ENCODE results near the gene ZNF888.
"Not testable (repeated sequence)": the region's sequence is repeated elsewhere in the genome, so short reads cannot be mapped to it uniquely, and the experiment has no call there.

The ZNF888 gene

GRCh38 chr19:52948025-52948770 is 25.0 kb upstream of the ZNF888 start:
- H3K27me3 ChIP-seq (ENCODE audit: control insufficient read depth, low read length): no peaks in the 10 kb centered on the region
- peaks cover 44% of the 10 kb centered on the region for H3K36me3 ChIP-seq (ENCODE audit: control insufficient read depth, low read length)
- TF ChIP-seq CTCF (IDR thresholded peaks at IDR 0.05; ENCODE audit: low read depth, low read length, poor library complexity, severe bottlenecking) (no peak), EZH2phosphoT487 (IDR thresholded peaks at IDR 0.05; ENCODE audit: borderline replicate concordance, low read length) (no peak)
- H3F3A ChIP-seq (ENCODE audit: control insufficient read depth, insufficient read depth): 0 out of 2 replicates have a peak, but pooled peaks cover 4% of the 10 kb centered on the region
- H3K9me3 ChIP-seq (ENCODE audit: control insufficient read depth, insufficient read depth, low read length): peaks cover 32% of the 10 kb centered on the region; the same call in 1 of the 2 replicates
- H3K79me2 ChIP-seq (ENCODE audit: control insufficient read depth, low read length): no peaks in the 10 kb centered on the region
- H4K20me1 ChIP-seq (ENCODE audit: control insufficient read depth, insufficient read depth, low read depth, low read length): no peaks in the 10 kb centered on the region
- no peak overlapping the region for H3K4me3 ChIP-seq (ENCODE audit: low read length)
- H3K9me2 ChIP-seq (replicated peaks; ENCODE audit: control insufficient read depth, low read length): no peaks in the 10 kb centered on the region
- no peak overlapping the region for H3K4me2 ChIP-seq (ENCODE audit: low read length)
- H3K4me1 ChIP-seq (ENCODE audit: control insufficient read depth, low read length): no peaks in the 10 kb centered on the region
- H3K27ac ChIP-seq (ENCODE audit: low read depth, low read length): no peak overlapping the region

GRCh38 chr19:52946322-52947310 is 23.4 kb upstream of the ZNF888 start:
- Histone ChIP-seq H3K4me2 (ENCODE audit: low read length) (no peak overlapping the region), H3K27ac (ENCODE audit: low read depth, low read length) (no peak overlapping the region), H3K27me3 (ENCODE audit: control insufficient read depth, low read length) (no peaks in the 10 kb centered on the region), H3K4me3 (ENCODE audit: low read length) (no peak overlapping the region), H3K79me2 (ENCODE audit: control insufficient read depth, low read length) (peaks cover 7% of the 10 kb centered on the region), H3K9me3 (ENCODE audit: control insufficient read depth, insufficient read depth, low read length) (peaks cover 25% of the 10 kb centered on the region; the same call in 1 of the 2 replicates), H3K36me3 (ENCODE audit: control insufficient read depth, low read length) (peaks cover 29% of the 10 kb centered on the region), H3K4me1 (ENCODE audit: control insufficient read depth, low read length) (no peaks in the 10 kb centered on the region), H4K20me1 (ENCODE audit: control insufficient read depth, insufficient read depth, low read depth, low read length) (no peaks in the 10 kb centered on the region), H3K9me2 (replicated peaks; ENCODE audit: control insufficient read depth, low read length) (no peaks in the 10 kb centered on the region), H3F3A (ENCODE audit: control insufficient read depth, insufficient read depth) (0 out of 2 replicates have a peak, but pooled peaks cover 4% of the 10 kb centered on the region)
- TF ChIP-seq CTCF (IDR thresholded peaks at IDR 0.05; ENCODE audit: low read depth, low read length, poor library complexity, severe bottlenecking) (no peak), EZH2phosphoT487 (IDR thresholded peaks at IDR 0.05; ENCODE audit: borderline replicate concordance, low read length) (no peak)

- H3K36me3 ChIP-seq (ENCODE audit: control insufficient read depth, low read length): peaks cover 21% of the 10 kb centered on the region
- TF ChIP-seq CTCF (IDR thresholded peaks at IDR 0.05; ENCODE audit: low read depth, low read length, poor library complexity, severe bottlenecking): no peak
- no peak for TF ChIP-seq EZH2phosphoT487 (IDR thresholded peaks at IDR 0.05; ENCODE audit: borderline replicate concordance, low read length)
- no peak overlapping the region for H3K4me3 ChIP-seq (ENCODE audit: low read length)
- H3K79me2 ChIP-seq (ENCODE audit: control insufficient read depth, low read length): peaks cover 14% of the 10 kb centered on the region
- 0 out of 2 replicates have a peak, but pooled peaks cover 4% of the 10 kb centered on the region for H3F3A ChIP-seq (ENCODE audit: control insufficient read depth, insufficient read depth)
- H3K9me2 ChIP-seq (replicated peaks; ENCODE audit: control insufficient read depth, low read length): no peaks in the 10 kb centered on the region
- peaks cover 20% of the 10 kb centered on the region; the same call in 1 of the 2 replicates for H3K9me3 ChIP-seq (ENCODE audit: control insufficient read depth, insufficient read depth, low read length)
- no peak overlapping the region for H3K4me2 ChIP-seq (ENCODE audit: low read length)
- no peaks in the 10 kb centered on the region for H4K20me1 ChIP-seq (ENCODE audit: control insufficient read depth, insufficient read depth, low read depth, low read length)
- no peaks in the 10 kb centered on the region for H3K27me3 ChIP-seq (ENCODE audit: control insufficient read depth, low read length)
- H3K4me1 ChIP-seq (ENCODE audit: control insufficient read depth, low read length): peaks cover 4% of the 10 kb centered on the region
- H3K27ac ChIP-seq (ENCODE audit: low read depth, low read length): no peak overlapping the region
Observed at GRCh38 chr19:52945652-52946321, 22.6 kb upstream of the ZNF888 start.

- Histone ChIP-seq H3K79me2 (ENCODE audit: control insufficient read depth, low read length) (peaks cover 21% of the 10 kb centered on the region), H3K9me3 (ENCODE audit: control insufficient read depth, insufficient read depth, low read length) (peaks cover 11% of the 10 kb centered on the region; the same call in 1 of the 2 replicates), H3K36me3 (ENCODE audit: control insufficient read depth, low read length) (peaks cover 12% of the 10 kb centered on the region)
- not testable (repeated sequence) for H3K4me3 ChIP-seq (ENCODE audit: low read length); H4K20me1 ChIP-seq (ENCODE audit: control insufficient read depth, insufficient read depth, low read depth, low read length); H3K9me2 ChIP-seq (replicated peaks; ENCODE audit: control insufficient read depth, low read length); H3K4me2 ChIP-seq (ENCODE audit: low read length); H3K27me3 ChIP-seq (ENCODE audit: control insufficient read depth, low read length); H3K4me1 ChIP-seq (ENCODE audit: control insufficient read depth, low read length); H3K27ac ChIP-seq (ENCODE audit: low read depth, low read length); H3F3A ChIP-seq (ENCODE audit: control insufficient read depth, insufficient read depth)
Observed at GRCh38 chr19:52944703-52945493, 21.7 kb upstream of the ZNF888 start.
